Renal pelvis (tissue), 4 donors: ENCODE results near the gene HOXB8. TPM values are rescaled to one million over a fixed set of nuclear protein-coding genes. Genes with fewer than 3 reads are reported as not detected.

Experiments
- DNase-seq: peaks from one replicate; pipeline ENCODE4 v3.0.0-alpha.2; 2013
- polyA plus RNA-seq, 3 donors: library from polyadenylated mRNA; unstranded; fragments of 120-200 nt; gene quantifications; one replicate each; pipeline ENCODE4 v1.2.1, GENCODE V29; 2013; ENCODE audit not compliant: insufficient read length in 3 of 3

The HOXB8 gene
- polyA plus RNA-seq, 3 donors, result 57.9 to 64.7 (median 59.7) TPM

DNA sequence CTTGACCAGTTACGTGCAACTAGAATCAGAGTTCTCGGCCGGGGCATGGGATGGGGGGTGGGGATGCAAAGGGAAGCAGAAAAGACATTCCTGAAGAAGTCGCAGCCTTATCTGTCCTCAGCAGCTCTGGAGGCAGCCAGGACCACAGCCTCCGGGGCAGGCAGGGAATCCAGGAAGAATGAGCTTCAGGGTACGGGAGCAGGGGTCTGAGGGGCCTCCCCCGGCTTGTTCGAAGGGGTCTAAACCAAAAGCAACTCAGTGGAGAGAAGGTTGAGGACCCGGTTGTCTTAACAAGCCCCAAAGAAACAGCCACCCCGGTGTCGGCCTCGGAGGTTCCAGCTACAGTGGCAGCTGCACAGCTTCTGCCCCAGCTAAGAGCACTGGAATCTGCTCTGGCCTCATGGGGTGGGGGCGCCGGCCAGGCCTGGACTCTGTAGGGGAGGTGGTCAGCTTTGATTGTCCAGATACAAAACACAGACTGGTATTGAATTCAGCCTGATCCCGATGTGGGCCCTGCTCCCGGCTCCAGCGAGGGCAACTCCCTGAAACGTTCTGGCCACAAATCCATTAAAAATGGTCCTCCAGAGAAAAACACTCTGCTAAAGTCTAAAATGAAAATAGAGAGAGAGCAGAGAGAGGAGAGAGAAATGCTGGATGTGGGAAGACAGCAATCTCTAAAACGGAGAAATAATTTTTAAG lies 44.6 kb downstream of the HOXB8 start:
- no peak for DNase-seq

DNA sequence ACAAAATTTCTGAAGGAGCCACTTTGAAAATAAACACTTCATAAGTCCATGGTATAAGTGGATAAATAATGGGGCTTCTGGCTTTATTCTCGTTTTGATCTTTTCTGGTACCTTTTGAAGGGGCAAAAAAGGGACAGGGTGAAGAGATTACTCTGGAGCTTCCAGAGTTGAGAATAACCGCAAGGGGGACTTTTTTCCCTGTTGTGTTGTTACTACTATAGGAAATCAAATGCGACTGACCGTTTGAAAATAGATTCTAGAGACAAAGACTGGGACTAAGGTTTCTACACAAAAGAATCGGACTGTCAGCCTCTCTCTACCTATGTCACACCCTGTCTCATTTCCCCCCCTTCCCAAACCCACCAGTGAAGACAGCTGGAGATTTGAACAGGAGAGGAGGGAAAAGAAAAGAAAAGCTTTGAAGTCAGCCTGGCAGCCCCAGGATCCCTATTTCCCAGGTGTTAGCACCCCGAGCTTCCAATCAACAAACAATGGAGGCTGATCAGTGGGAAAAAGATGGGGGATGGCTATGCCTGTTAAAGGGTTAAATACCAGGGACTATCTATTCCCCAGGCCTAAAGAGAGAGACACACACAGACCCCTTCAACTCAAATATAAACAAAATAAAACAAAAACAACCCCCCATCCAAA lies 45.3 kb downstream of the HOXB8 start:
- no peak for DNase-seq

DNA sequence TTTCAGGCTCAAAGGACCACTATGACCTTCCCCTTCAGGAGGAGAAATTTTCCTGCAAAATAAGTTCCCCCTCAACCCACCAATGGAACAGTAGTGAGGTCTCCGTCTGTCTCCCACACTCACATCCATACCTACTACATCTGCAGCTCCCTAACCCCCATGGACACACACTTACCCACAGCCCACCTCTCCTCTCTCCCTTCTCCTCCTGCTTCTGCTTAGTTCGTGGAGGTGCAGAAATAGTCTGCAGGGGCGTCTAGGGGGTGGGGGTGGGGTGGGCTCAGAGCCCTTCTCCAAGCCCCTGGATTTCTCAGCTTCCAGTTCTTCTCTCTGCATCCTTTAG lies 45.9 kb downstream of the HOXB8 start:
- DNase-seq, result no peak

DNA sequence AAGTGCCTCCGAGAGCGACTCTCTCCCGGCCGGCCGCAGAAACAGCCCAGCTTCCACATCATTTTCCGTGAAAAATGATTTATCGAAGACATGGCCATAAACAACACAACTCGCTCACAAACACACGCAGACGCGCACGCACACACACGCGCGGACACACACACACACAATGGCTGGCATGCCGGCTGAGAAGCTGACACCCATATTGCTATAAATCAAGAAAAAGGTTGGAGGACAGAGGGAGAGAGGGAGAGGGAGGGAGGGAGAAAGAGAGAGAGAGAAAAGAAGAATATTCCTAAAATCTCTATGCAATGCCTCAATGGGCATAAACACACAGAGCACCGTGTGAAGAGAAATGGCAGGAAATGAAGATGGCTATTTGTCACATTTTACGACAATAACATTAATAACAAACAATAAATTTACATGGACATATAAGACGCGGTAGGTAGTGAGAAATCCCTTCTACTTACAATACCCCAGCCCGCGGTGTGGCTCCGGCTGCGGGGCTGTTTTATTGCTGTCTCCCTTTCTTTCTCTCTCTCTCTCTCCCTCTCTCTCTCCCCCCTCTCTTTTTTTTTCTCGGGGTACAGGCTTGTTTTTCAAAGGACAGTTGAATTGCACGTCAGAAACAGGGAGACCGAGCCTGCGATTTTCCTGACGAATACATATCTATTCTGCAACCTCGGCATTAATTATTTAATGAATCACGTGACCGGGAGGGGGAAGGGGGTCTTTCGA lies 46.4 kb downstream of the HOXB8 start:
- DNase-seq, result no peak

GRCh38 chr17:48567646-48568354 lies 47.3 kb downstream of the HOXB8 start:
- no peak for DNase-seq

DNA sequence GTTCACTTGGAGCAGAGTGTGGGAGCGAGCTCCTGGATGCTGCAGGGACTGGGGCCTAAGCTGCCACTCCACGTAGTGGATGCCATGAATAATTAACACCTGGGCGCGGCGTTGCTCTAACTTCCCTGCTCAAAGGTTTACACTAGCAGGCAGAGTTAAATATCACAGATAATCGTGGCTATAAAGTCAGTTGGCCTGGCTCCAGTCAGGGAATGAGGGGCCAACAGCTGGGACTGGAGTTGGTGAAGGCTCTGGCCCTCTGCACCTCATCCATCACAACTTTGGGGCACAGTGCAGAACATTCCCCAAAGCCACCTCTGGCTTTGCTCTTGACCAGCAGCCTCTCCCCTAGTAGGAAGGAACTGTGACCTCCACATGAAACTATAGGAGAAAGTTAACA lies 47.9 kb downstream of the HOXB8 start:
- DNase-seq, result no peak

- DNase-seq, result no peak
Measured at GRCh38 chr17:48566717-48567116, 48.4 kb downstream of the HOXB8 start.

DNA sequence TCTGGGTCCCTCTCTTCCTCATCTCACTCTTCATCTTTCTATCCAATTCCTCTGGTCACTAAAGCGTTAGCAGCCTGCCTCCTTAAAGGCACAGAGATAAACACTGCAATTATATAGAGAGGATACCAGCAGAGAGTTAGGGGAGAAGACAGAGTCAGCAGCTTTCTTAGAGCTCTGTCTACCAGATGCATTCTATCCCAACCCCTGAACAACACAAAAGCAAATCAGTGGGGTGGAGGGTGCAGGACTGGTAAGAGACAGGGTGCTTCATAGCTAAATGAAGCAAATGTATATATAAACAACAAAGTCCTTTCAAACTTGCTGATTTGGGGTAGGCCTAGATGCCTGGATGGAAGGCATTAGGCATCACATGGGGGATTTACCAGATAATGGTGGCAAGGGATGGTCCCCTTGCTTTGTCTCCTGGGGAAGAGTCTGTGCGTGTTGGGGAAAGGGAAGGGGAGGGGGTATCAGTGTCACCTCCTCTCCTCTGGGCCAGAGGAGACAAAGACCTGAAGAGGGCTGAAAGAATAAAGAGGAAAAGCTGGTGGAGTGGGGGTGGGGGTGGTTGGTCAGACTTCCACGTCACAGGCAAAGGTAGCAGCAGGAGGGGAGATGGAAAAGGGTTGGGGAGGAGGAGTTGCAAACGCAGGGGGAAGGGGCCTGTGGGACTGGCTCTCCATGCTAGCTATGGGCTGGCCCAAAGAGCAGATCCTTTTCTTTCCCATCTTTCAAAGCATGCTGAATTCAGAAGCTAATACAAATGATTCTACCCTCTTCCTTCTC lies 49.0 kb downstream of the HOXB8 start:
- DNase-seq, result no peak

- DNase-seq, result no peak
Measured at GRCh38 chr17:48565022-48565554, 50.0 kb downstream of the HOXB8 start.

DNA sequence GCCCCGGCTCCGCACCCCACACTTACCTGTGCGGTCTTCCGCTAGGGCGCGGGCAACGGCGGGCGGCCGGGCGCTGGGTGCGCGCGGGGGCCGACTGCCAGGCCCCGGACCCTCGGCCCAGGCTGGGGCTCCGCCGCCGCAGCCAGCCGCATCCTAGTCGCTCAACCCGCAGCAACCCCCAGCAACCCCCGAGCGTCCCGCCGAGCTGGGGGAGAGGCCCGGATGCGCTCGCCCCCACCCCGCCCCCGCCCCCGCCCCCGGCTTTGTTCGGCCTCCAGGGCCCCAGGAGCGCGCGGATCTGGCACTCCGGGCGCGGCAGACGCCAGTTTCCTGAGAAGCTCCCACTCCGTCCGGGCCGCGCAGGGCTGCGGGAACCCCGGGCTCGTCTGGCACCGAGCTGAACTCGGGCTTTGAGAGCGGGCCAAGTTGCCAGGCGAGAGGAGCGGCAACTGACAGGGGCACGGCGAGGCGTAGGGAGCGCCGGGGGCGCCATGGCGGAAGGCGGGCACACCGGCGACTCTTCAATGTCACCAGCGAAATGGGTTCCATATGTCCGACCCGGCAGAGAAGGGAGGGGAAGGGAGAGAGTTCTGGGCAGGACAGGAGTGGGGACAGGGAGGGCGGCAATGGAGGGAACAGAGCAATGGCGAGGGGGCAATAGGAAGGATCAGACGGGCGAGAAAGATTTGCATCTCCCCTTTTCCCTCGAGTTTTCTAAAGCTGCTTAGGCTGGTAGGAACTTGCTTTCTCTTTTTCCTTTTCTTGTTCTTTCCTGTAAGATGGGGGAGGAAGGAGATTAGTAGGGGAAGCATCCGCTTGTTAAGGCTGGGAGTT lies 50.7 kb downstream of the HOXB8 start:
- DNase-seq, result no peak

- DNase-seq, result no peak
Measured at GRCh38 chr17:48563867-48564187, 51.3 kb downstream of the HOXB8 start.

- DNase-seq, result no peak
Measured at GRCh38 chr17:48563385-48563838, 51.7 kb downstream of the HOXB8 start.

- DNase-seq, result no peak
Measured at GRCh38 chr17:48562934-48563333, 52.2 kb downstream of the HOXB8 start.

Other genes starting within 250 kb of the HOXB8 start
- gene SKAP1, start 185.1 kb downstream of the HOXB8 start, polyA plus RNA-seq, result 1 to 10 TPM; 9.0 to 9.9 (median 9.6) TPM
- gene HOXB1, start 84.3 kb downstream of the HOXB8 start, polyA plus RNA-seq, result 1 to 10 TPM in 1 of 3 donors, under 1 TPM in 2; 0.16 to 1.0 (median 0.83) TPM
- 10 to 100 TPM; 50.6 to 61.2 (median 58.4) TPM for gene HOXB2, start 70.2 kb downstream of the HOXB8 start, polyA plus RNA-seq
- gene HOXB4, start 36.9 kb downstream of the HOXB8 start, polyA plus RNA-seq, result 10 to 100 TPM; 12.7 to 22.9 (median 21.9) TPM
- gene HOXB3, start 25.1 kb downstream of the HOXB8 start, polyA plus RNA-seq, result 100 to 1,000 TPM; 135 to 254 (median 222) TPM
- gene HOXB5, start 21.5 kb downstream of the HOXB8 start, polyA plus RNA-seq, result 10 to 100 TPM; 36.1 to 48.2 (median 47.4) TPM
- 100 to 1,000 TPM; 113 to 154 (median 147) TPM for gene HOXB6, start 10.3 kb downstream of the HOXB8 start, polyA plus RNA-seq
- 10 to 100 TPM; 53.4 to 59.9 (median 55.3) TPM for gene HOXB7, start 4.3 kb downstream of the HOXB8 start, polyA plus RNA-seq
- 10 to 100 TPM; 68.2 to 73.4 (median 69.0) TPM for gene HOXB9, start 11.1 kb upstream of the HOXB8 start, polyA plus RNA-seq
- gene PRAC1, start 107.2 kb upstream of the HOXB8 start, polyA plus RNA-seq, result not detected
- gene PRAC2, start 107.9 kb upstream of the HOXB8 start, polyA plus RNA-seq, result not detected
- not detected for gene HOXB13, start 113.5 kb upstream of the HOXB8 start, polyA plus RNA-seq
- gene TTLL6, start 201.9 kb upstream of the HOXB8 start, polyA plus RNA-seq, result under 1 TPM; 0.34 to 0.52 (median 0.40) TPM
- 10 to 100 TPM; 68.9 to 93.9 (median 76.6) TPM for gene CALCOCO2, start 215.7 kb upstream of the HOXB8 start, polyA plus RNA-seq